ENCODE data around the gene MX1. TPM values are rescaled to one million over a fixed set of nuclear protein-coding genes. Genes with fewer than 3 reads are reported as not detected.

The MX1 gene
- total RNA-seq, 1 donor from 2014 or later = 42.4 TPM

DNA sequence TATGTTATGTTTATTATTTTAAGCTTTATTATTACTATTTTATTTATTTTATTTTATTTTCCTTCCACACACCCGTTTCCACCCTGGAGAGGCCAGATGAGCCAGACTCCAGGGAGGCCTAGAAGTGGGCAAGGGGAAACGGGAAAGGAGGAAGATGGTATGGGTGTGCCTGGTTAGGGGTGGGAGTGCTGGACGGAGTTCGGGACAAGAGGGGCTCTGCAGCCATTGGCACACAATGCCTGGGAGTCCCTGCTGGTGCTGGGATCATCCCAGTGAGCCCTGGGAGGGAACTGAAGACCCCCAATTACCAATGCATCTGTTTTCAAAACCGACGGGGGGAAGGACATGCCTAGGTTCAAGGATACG, 468 bp upstream of the MX1 start:
- TF ChIP-seq CTCF (IDR thresholded peaks at IDR 0.05; ENCODE audit: unreplicated experiment) = no peak
- peaks cover 27% of the 10 kb centered on the region for H3K27me3 Mint-ChIP-seq (ENCODE audit: low read depth)
- H3K4me3 Mint-ChIP-seq = peak overlapping the region; percentile 75
- DNase-seq (ENCODE audit: low spot score in 2 of 2, unreplicated experiment in 2 of 2) = no peak
- H3K36me3 Mint-ChIP-seq = peaks cover 3% of the 10 kb centered on the region
- H3K9me3 Mint-ChIP-seq = no peaks in the 10 kb centered on the region
- H3K4me1 Mint-ChIP-seq = peaks cover 13% of the 10 kb centered on the region
- H3K27ac Mint-ChIP-seq = peak overlapping the region; percentile 56

GRCh38 chr21:41426676-41427404, 801 bp downstream of the MX1 start:
- Mint-ChIP-seq H3K27ac (no peak overlapping the region), H3K9me3 (no peaks in the 10 kb centered on the region), H3K4me3 (peak overlapping the region; percentile 75), H3K27me3 (ENCODE audit: low read depth) (peaks cover 27% of the 10 kb centered on the region), H3K4me1 (peaks cover under 1% of the 10 kb centered on the region), H3K36me3 (peaks cover 7% of the 10 kb centered on the region)
- no peak for DNase-seq (ENCODE audit: low spot score in 2 of 2, unreplicated experiment in 2 of 2)
- no peak for TF ChIP-seq CTCF (IDR thresholded peaks at IDR 0.05; ENCODE audit: unreplicated experiment)

GRCh38 chr21:41427556-41427955, 1.5 kb downstream of the MX1 start:
- no peak for DNase-seq (ENCODE audit: low spot score in 2 of 2, unreplicated experiment in 2 of 2)
- H3K27me3 Mint-ChIP-seq (ENCODE audit: low read depth) = peaks cover 27% of the 10 kb centered on the region
- H3K9me3 Mint-ChIP-seq = no peaks in the 10 kb centered on the region
- no peak for TF ChIP-seq CTCF (IDR thresholded peaks at IDR 0.05; ENCODE audit: unreplicated experiment)
- peak overlapping the region; percentile 75 for H3K4me3 Mint-ChIP-seq
- no peak overlapping the region for H3K27ac Mint-ChIP-seq
- H3K4me1 Mint-ChIP-seq = no peaks in the 10 kb centered on the region
- H3K36me3 Mint-ChIP-seq = peaks cover 13% of the 10 kb centered on the region

DNA sequence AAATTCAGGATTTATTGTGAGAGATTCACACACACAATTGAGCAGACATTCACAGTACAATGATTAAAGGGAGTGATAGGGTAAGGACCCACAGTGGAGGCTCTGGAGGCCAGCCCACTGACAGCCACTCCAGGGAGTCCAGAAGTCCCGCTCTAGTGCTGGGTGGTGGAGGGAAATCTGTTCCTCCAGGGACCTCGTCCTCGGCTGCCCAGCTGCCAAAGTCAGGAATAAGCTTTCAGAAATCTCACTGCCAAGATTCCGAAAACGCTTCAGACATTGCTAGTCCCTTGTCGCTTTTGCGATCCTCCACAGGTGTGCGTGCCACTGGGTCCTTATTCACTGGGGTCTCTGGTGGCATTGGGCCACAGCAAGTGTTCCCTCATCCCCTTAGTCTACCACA, 2.3 kb downstream of the MX1 start:
- Mint-ChIP-seq H3K9me3 (peaks cover 3% of the 10 kb centered on the region), H3K4me1 (no peaks in the 10 kb centered on the region), H3K4me3 (no peak overlapping the region), H3K27ac (no peak overlapping the region), H3K36me3 (peaks cover 19% of the 10 kb centered on the region), H3K27me3 (ENCODE audit: low read depth) (peaks cover 27% of the 10 kb centered on the region)
- no peak for DNase-seq (ENCODE audit: low spot score in 2 of 2, unreplicated experiment in 2 of 2)
- TF ChIP-seq CTCF (IDR thresholded peaks at IDR 0.05; ENCODE audit: unreplicated experiment) = no peak

GRCh38 chr21:41428847-41429246, 2.8 kb downstream of the MX1 start:
- peaks cover 24% of the 10 kb centered on the region for H3K36me3 Mint-ChIP-seq
- H3K9me3 Mint-ChIP-seq = peaks cover 5% of the 10 kb centered on the region
- H3K4me1 Mint-ChIP-seq = no peaks in the 10 kb centered on the region
- no peak overlapping the region for H3K4me3 Mint-ChIP-seq
- no peak for DNase-seq (ENCODE audit: low spot score in 2 of 2, unreplicated experiment in 2 of 2)
- no peak for TF ChIP-seq CTCF (IDR thresholded peaks at IDR 0.05; ENCODE audit: unreplicated experiment)
- no peak overlapping the region for H3K27ac Mint-ChIP-seq
- H3K27me3 Mint-ChIP-seq (ENCODE audit: low read depth) = peaks cover 27% of the 10 kb centered on the region

Measured in mesothelial cell of epicardium (in vitro differentiated cells).